ENCODE results near the gene ZNRD2. TPM values are rescaled to one million over a fixed set of nuclear protein-coding genes. Genes with fewer than 3 reads are reported as not detected.
"Not testable (repeated sequence)": the region's sequence is repeated elsewhere in the genome, so short reads cannot be mapped to it uniquely, and the experiment has no call there.

ZNRD2 gene, protein sequence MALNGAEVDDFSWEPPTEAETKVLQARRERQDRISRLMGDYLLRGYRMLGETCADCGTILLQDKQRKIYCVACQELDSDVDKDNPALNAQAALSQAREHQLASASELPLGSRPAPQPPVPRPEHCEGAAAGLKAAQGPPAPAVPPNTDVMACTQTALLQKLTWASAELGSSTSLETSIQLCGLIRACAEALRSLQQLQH
- total RNA-seq (10 to 100 TPM; 30.3 to 39.0 TPM), total RNA-seq (19.9 to 20.3 reads per million in 2 donors)

DNA sequence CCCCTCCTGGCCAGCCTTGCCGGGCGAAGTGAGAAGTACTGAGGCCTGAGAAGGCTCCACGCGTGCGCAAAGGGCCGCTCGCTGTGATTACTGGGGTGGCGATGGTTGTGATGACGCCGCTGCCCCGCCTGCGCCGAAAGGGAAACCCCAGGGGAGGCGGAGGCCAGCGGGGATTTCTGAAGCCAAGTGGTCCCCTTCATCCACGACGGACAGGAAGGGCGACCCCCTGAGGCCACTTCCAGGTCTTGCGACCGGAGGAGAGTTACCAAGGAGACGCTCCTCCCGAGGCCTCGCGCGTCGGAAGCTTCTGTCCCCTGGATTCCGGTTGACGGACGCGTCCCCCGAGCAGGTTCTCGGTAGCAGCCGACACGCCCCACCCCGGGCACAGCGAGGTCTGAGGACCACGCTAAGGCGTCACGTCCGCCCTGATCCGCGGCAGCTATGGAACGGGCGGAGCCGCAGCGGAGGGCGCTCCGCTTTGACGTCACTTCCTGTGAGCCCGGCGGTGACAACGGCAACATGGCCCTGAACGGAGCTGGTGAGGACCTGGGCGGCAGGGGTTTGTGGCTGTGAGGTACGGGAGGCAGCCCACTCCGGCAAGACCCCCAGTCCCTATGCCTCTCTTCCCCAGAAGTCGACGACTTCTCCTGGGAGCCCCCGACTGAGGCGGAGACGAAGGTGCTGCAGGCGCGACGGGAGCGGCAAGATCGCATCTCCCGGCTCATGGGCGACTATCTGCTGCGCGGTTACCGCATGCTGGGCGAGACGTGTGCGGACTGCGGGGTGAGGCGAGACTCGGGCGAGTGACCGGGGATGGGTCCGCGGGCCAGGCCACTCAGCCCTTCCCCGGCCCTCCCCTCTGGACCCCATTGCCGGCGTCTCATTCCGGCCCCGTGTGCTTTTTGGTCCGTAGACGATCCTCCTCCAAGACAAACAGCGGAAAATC, at the start of gene ZNRD2:
TSS of gene ZNRD2 (plus strand) at position 505 of the 946 bp plus-strand sequence. CDS start at position 520, 15 bp downstream.
- peaks cover 62% of the 10 kb centered on the region for H3K4me1 Mint-ChIP-seq
- H3K27me3 Mint-ChIP-seq: no peaks in the 10 kb centered on the region
- no peaks in the 10 kb centered on the region for H3K9me3 ChIP-seq (ENCODE audit: control insufficient read depth, low read length, poor library complexity, severe bottlenecking)
- peaks cover 2% of the 10 kb centered on the region for H3K36me3 Mint-ChIP-seq (ENCODE audit: low read depth)
- peak within 1 kb of the TSS; percentile 99 for H3K4me3 Mint-ChIP-seq
- ATAC-seq: peak; percentile 76
- DNase-seq: peak; percentile 95 to 97 (median 95)
- H3K27ac Mint-ChIP-seq: peak within 1 kb of the TSS; percentile 99

DNA sequence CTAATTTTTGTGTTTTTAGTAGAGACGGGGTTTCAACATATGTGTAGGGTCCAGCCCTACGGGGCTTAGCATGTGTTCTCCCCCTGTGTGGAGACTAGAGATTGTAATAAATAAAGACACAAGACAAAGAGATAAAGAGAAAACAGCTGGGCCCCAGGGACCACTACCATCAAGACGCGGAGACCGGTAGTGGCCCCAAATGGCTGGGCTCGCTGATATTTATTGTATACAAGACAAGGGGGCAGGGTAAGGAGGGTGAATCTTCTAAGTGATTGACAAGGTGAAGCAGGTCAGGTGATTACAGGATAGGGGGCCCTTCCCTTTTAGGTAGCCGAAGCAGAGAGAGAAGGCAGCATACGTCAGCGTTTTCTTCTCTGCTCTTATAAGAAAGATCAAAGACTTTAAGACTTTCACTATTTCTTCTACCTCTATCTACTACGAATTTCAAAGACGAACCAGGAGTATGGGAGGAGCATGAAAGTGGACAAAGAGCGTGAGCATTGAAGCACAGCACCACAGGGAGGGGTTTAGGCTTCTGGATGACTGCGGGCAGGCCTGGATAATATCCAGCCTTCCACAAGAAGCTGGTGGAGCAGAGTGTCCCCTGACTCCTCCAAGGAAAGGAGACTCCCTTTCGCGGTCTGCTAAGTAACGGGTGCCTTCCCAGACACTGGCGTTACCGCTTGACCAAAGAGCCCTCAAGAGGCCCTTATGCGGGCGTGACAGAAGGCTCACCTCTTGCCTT, 48.3 kb upstream of the ZNRD2 start:
- ATAC-seq; H3K9me3 ChIP-seq (ENCODE audit: control insufficient read depth, low read length, poor library complexity, severe bottlenecking); H3K27me3 Mint-ChIP-seq; DNase-seq; H3K36me3 Mint-ChIP-seq (ENCODE audit: low read depth): not testable (repeated sequence)
- H3K27ac Mint-ChIP-seq: peak overlapping the region; percentile 83
- H3K4me3 Mint-ChIP-seq: peak overlapping the region; percentile 85
- H3K4me1 Mint-ChIP-seq: peaks cover 33% of the 10 kb centered on the region

DNA sequence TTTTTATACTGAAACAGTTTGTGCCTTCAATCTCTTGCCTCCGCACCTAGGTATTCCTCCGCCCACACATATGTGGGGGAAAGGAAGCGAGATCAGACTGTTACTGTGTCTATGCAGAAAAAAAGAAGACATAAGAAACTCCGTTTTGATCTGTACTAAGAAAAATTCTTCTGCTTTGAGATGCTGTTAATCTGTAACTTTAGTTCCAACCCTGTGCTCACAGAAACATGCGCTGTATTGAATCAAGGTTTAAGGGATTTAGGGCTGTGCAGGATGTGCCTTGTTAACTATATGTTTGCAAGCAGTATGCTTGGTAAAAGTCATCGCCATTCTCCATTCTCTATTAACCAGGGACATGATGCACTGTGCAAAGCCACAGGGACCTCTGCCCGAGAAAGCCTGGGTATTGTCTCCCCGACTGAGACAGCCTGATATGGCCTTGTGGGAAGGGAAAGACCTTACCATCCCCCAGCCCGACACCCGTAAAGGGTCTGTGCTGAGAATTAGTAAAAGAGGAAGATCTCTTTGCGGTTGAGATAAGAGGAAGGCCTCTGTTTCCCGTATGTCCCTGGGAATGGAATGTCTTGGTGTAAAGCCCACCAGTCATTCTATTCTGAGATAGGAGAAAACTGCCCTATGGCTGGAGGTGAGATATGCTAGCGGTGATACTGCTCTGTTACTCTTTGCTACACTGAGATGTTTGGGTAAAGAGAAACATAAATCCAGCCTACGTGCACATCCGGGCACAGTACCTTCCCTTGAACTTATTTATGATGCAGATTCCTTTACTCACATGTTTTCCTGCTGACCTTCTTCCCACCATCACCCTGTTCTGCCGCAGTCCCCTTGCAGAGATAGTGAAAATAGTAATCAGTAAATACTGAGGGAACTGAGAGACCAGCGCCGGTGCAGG, 47.3 kb upstream of the ZNRD2 start:
- not testable (repeated sequence) for H3K36me3 Mint-ChIP-seq (ENCODE audit: low read depth); DNase-seq; H3K27me3 Mint-ChIP-seq; H3K9me3 ChIP-seq (ENCODE audit: control insufficient read depth, low read length, poor library complexity, severe bottlenecking)
- peak; percentile 29 for ATAC-seq
- peaks cover 35% of the 10 kb centered on the region for H3K4me1 Mint-ChIP-seq
- peak overlapping the region; percentile 85 for H3K4me3 Mint-ChIP-seq
- peak overlapping the region; percentile 91 for H3K27ac Mint-ChIP-seq

DNA sequence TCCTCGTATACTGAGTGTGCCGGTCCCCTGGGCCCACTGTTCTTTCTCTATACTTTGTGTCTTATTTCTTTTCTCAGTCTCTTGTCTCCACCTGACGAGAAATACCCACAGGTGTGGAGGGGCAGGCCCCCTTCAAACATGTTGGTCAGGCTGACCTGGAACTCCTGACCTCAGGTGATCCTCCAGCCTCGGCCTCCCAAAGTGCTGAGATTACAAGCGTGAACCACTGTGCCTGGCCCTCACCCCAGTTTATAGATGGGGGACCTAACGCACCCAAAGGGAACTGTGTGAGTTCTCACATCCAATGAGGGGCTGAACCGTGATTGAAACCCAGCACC, 46.7 kb upstream of the ZNRD2 start:
- not testable (repeated sequence) for H3K36me3 Mint-ChIP-seq (ENCODE audit: low read depth); H3K27me3 Mint-ChIP-seq; H3K9me3 ChIP-seq (ENCODE audit: control insufficient read depth, low read length, poor library complexity, severe bottlenecking); DNase-seq; ATAC-seq
- Mint-ChIP-seq H3K4me1 (peaks cover 36% of the 10 kb centered on the region), H3K4me3 (peak overlapping the region; percentile 85), H3K27ac (peak overlapping the region; percentile 91)

DNA sequence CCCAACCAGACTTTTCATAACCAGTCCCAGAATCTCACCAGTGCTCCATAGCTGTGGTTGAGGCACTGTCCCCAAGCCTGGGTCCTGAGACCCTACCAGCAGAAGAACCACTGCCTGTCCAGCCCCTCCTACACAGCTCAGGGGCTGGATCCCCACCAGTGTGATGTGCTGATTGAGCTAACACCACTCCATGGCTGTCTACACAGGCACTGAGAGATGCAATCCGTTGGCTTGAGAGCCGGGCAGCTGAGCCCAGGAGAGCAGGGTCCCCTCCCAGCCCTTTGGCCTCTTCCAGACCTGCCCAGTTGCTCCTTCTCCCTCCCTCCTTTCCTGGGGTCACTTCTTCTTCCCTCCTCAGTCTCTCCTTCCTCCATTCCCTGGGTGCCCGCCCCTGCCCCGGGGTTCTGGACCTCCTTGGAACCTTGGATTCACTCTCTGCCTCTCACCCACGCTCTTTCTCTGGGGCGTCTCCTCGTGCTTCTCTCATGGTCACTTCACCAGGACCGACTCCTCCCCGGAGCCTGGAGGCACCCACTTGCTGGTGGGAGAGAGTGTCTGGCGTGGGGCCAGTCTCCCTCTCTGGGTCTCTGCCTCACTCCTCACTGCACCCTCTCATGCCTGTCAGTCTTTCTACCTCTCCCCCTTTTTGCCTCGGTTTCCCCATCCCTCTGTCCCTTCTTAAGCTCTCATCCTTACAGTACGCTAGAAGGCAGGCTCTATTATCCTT, 46.1 kb upstream of the ZNRD2 start:
- peaks cover 40% of the 10 kb centered on the region for H3K4me1 Mint-ChIP-seq
- no peaks in the 10 kb centered on the region for H3K27me3 Mint-ChIP-seq
- peak overlapping the region; percentile 91 for H3K27ac Mint-ChIP-seq
- ATAC-seq (peak; percentile 13), DNase-seq (no peak)
- no peaks in the 10 kb centered on the region for H3K9me3 ChIP-seq (ENCODE audit: control insufficient read depth, low read length, poor library complexity, severe bottlenecking)
- H3K4me3 Mint-ChIP-seq: peak overlapping the region; percentile 85
- H3K36me3 Mint-ChIP-seq (ENCODE audit: low read depth): no peaks in the 10 kb centered on the region

DNA sequence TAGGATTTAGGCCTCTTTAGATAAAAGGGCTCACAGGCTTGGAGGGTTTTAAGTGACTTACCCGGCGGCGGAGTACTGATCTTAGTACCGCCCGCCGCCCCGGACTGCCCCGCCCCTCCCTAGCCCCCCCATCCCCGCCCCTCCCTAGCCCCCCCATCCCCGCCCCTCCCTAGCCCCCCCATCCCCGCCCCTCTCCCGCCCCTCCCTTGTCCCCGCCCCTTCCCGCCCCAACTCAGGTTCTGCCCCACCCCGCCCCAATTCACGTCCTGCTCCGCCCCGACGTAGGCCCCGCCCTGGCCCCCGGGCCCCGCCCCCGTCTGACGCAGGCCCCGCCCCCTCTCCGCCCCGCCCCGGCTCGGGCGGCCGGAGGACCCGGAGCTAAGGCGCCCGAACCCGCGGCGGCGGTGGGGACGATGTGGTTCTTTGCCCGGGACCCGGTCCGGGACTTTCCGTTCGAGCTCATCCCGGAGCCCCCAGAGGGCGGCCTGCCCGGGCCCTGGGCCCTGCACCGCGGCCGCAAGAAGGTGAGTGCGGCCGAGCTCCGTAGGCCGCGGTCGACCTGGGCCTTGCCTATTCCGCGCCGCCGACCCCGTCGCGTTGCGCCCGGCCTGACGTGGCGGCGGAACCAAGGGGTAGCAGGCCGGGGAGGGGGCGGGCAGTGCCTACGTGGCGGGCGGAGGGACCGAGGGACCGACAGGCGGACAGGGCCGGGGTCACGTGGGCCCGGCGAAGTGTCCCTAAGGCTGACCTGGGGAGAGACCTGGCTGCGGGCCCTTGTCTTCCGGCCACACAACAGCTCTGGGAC, 45.3 kb upstream of the ZNRD2 start, which contains the start of gene SCYL1:
TSS of gene SCYL1 (plus strand) at position 343 of the 805 bp plus-strand sequence. CDS start at position 414, 71 bp downstream.
- peaks cover 43% of the 10 kb centered on the region for H3K4me1 Mint-ChIP-seq
- ATAC-seq: peak; percentile 88
- peak; percentile 75 to 83 (median 80) for DNase-seq
- H3K36me3 Mint-ChIP-seq (ENCODE audit: low read depth): no peaks in the 10 kb centered on the region
- H3K4me3 Mint-ChIP-seq: peak within 1 kb of the TSS; percentile 91
- H3K9me3 ChIP-seq (ENCODE audit: control insufficient read depth, low read length, poor library complexity, severe bottlenecking): no peaks in the 10 kb centered on the region
- H3K27ac Mint-ChIP-seq: peak within 1 kb of the TSS; percentile 91
- no peaks in the 10 kb centered on the region for H3K27me3 Mint-ChIP-seq

DNA sequence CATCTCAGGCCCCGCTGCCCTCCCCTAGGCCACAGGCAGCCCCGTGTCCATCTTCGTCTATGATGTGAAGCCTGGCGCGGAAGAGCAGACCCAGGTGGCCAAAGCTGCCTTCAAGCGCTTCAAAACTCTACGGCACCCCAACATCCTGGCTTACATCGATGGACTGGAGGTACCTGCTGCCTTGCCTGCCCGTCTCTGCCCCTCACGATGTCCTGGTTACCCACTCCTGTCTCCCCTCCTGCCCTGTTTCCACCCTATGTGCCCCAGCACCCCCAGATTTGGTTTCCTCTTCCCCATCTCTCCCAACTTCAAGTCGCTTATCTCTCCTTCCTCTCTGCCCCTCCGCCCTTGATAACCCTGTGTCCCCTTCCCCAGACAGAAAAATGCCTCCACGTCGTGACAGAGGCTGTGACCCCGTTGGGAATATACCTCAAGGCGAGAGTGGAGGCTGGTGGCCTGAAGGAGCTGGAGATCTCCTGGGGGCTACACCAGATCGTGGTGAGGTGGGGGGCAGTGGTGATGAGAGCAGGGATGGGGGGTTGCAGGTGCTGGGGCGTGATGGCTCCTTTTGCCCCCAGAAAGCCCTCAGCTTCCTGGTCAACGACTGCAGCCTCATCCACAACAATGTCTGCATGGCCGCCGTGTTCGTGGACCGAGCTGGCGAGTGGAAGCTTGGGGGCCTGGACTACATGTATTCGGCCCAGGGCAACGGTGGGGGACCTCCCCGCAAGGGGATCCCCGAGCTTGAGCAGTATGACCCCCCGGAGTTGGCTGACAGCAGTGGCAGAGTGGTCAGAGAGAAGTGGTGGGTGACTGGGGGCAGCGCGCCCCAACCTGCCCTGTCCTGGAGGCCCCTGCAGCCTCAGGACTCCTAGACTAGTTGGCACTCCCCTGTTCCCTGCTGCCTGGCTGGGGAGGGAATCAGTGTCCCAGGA, 44.5 kb upstream of the ZNRD2 start:
- DNase-seq: no peak

DNA sequence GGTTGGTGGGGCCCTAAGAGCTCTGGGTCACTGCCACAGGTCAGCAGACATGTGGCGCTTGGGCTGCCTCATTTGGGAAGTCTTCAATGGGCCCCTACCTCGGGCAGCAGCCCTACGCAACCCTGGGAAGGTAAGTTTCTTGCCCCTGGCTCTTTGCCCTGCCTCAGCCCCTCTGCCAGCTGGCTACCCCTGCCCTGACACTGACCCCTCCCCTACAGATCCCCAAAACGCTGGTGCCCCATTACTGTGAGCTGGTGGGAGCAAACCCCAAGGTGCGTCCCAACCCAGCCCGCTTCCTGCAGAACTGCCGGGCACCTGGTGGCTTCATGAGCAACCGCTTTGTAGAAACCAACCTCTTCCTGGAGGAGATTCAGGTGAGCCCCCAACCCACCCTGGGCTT, 43.5 kb upstream of the ZNRD2 start:
- DNase-seq (no peak), ATAC-seq (no peak)
- Mint-ChIP-seq H3K4me3 (peak overlapping the region; percentile 74), H3K27ac (no peak overlapping the region), H3K27me3 (no peaks in the 10 kb centered on the region), H3K4me1 (peaks cover 45% of the 10 kb centered on the region), H3K36me3 (ENCODE audit: low read depth) (no peaks in the 10 kb centered on the region)
- H3K9me3 ChIP-seq (ENCODE audit: control insufficient read depth, low read length, poor library complexity, severe bottlenecking): no peaks in the 10 kb centered on the region

More for the DNA sequence above, 44.5 kb upstream of the ZNRD2 start:
- ATAC-seq: peak; percentile 15
- Mint-ChIP-seq H3K27me3 (no peaks in the 10 kb centered on the region), H3K4me3 (peak overlapping the region; percentile 91), H3K27ac (peak overlapping the region; percentile 37), H3K36me3 (ENCODE audit: low read depth) (no peaks in the 10 kb centered on the region), H3K4me1 (peaks cover 46% of the 10 kb centered on the region)
- H3K9me3 ChIP-seq (ENCODE audit: control insufficient read depth, low read length, poor library complexity, severe bottlenecking): no peaks in the 10 kb centered on the region

DNA sequence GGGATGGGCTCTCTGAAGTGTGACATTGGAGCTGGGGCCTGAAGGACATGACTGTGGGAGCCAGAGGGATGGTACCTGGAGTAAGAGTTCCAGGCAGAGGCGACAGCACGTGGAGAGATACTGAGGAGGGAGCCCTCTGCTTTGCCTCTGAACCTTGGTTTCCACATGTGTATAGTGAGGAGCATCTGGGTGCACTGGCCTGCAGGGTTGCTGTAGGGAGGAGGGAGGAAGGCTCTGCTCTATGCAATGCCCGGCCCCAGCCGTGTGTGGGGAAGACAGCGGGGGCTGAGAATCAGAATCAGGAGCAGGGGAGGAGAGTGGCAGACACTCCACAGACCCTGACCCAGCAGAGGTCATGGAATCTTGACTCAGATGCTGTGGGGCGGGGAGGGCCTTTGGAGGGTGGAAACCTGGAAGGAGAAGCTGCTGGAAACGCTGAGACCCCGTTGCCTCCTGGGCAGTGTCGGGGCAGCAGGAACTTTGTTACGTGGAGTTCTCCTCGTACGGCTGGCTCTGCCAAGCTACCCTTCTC, 41.4 kb upstream of the ZNRD2 start:
- no peak overlapping the region for H3K27ac Mint-ChIP-seq

DNA sequence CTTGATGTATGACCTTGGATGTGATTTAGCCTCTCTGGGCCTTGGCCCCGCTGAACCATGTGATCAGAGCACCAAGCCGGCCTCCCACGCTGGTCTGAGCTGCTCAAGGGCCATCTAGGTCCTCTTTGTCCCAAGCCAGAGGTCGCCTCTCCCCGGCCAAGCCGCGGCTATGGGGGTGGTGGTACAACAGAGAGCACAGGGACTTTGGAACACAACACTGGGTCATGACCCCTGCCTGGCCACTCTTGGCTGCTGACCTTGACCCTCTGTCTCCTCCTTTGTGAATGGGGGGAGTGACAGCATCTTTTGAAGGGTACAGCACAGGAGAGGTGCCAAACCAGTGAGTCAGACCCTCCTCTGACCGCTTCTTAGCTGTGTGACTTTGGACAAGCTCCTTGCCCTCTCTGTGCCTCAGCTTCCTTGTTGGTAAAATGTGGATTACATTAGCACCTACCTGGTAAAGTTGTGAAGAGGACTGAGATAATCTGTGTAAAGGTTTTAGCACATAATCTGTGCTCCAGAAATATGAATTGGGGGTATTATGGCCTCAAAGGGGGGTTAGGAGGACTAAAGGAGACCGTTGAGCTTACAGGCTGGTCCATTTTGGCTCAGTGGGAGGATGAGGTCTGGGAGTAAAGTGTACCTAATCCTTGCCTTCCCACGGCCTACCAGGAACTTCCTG, 40.7 kb upstream of the ZNRD2 start:
- DNase-seq: no peak
- peaks cover 3% of the 10 kb centered on the region for H3K36me3 Mint-ChIP-seq (ENCODE audit: low read depth)
- H3K9me3 ChIP-seq (ENCODE audit: control insufficient read depth, low read length, poor library complexity, severe bottlenecking): no peaks in the 10 kb centered on the region
- H3K4me1 Mint-ChIP-seq: peaks cover 24% of the 10 kb centered on the region
- no peaks in the 10 kb centered on the region for H3K27me3 Mint-ChIP-seq
- no peak for ATAC-seq
- peak overlapping the region; percentile 4 for H3K27ac Mint-ChIP-seq
- H3K4me3 Mint-ChIP-seq: no peak overlapping the region

More for the DNA sequence above, 41.4 kb upstream of the ZNRD2 start:
- no peaks in the 10 kb centered on the region for H3K27me3 Mint-ChIP-seq
- no peaks in the 10 kb centered on the region for H3K9me3 ChIP-seq (ENCODE audit: control insufficient read depth, low read length, poor library complexity, severe bottlenecking)
- DNase-seq: no peak
- no peaks in the 10 kb centered on the region for H3K36me3 Mint-ChIP-seq (ENCODE audit: low read depth)
- peaks cover 27% of the 10 kb centered on the region for H3K4me1 Mint-ChIP-seq
- ATAC-seq: no peak
- no peak overlapping the region for H3K4me3 Mint-ChIP-seq
